H1 (cell line): ENCODE measurements around the gene KCTD20. TPM values are rescaled to one million over a fixed set of nuclear protein-coding genes. Genes with fewer than 3 reads are reported as not detected.

Experiments
- ATF2 ChIP-seq: IDR thresholded peaks from 2 replicates; pipeline ENCODE4 v1.6.1; 2012; ENCODE audit warnings: low read length, inconsistent platforms
- ATF3 ChIP-seq: IDR thresholded peaks from 2 replicates; pipeline ENCODE4 v1.6.1; 2011; ENCODE audit warnings: low read depth, mild to moderate bottlenecking, low read length; ENCODE audit not compliant: insufficient read depth
- BACH1 ChIP-seq: IDR thresholded peaks from 2 replicates; pipeline ENCODE4 v1.6.1; 2012; ENCODE audit warnings: low read length, improper control_type of control experiment
- BCL11A ChIP-seq, 2 experiments: IDR thresholded peaks; one replicate each; pipeline ENCODE4 v1.6.1; 2011; ENCODE audit warnings: low read depth in 2 of 2, low read length in 2 of 2, mild to moderate bottlenecking in 2 of 2
- BRCA1 ChIP-seq: IDR thresholded peaks from 2 replicates; pipeline ENCODE4 v1.6.1; 2012; ENCODE audit warnings: low read depth, low read length, improper control_type of control experiment
- CBX8 ChIP-seq: fragments of 300-800, 300-1000 bp; sonication (generic); IDR thresholded peaks from 2 replicates; pipeline ENCODE4 v1.7.1; 2016; ENCODE audit warnings: low read depth, low read length, borderline replicate concordance
- CHD1 ChIP-seq: IDR thresholded peaks from 2 replicates; pipeline ENCODE4 v1.6.1; 2012; ENCODE audit warnings: low read depth, low read length, improper control_type of control experiment
- CTCF ChIP-seq, 3 experiments: IDR thresholded peaks; 1 replicate in 2 of 3; 2 replicates in 1 of 3; pipeline versions ENCODE4 v1.5.1 to v1.6.1; 2011; ENCODE audit warnings: low read length in 3 of 3, mild to moderate bottlenecking in 3 of 3, inconsistent platforms in 2 of 3, low read depth in 1 of 3, moderate library complexity in 1 of 3; ENCODE audit not compliant: insufficient read depth in 1 of 3; ENCODE audit errors: control extremely low read depth in 1 of 3
- E2F6 ChIP-seq: IDR thresholded peaks from 2 replicates; pipeline ENCODE4 v1.6.1; 2012; ENCODE audit warnings: inconsistent platforms
- EZH2 ChIP-seq: fragments of 200-600 bp; sonication (generic); IDR thresholded peaks from 2 replicates; pipeline ENCODE4 v1.7.1; 2012; ENCODE audit warnings: low read depth, mild to moderate bottlenecking, moderate library complexity, low read length, inconsistent platforms; ENCODE audit not compliant: severe bottlenecking
- KDM1A ChIP-seq: fragments of 200-600, 300-600 bp; sonication (generic); IDR thresholded peaks from 2 replicates; pipeline ENCODE4 v1.7.1; 2016; ENCODE audit warnings: mild to moderate bottlenecking, low read length, borderline replicate concordance
- MAX ChIP-seq: IDR thresholded peaks from 2 replicates; pipeline ENCODE4 v1.6.1; 2012; ENCODE audit warnings: inconsistent platforms
- RBBP5 ChIP-seq: IDR thresholded peaks from 2 replicates; pipeline ENCODE4 v1.7.1; 2012; ENCODE audit warnings: low read depth, mild to moderate bottlenecking, inconsistent platforms, low read length, moderate library complexity, borderline replicate concordance
- RFX5 ChIP-seq: IDR thresholded peaks from 2 replicates; pipeline ENCODE4 v1.6.1; 2011; ENCODE audit warnings: low read depth, low read length, improper control_type of control experiment, borderline replicate concordance
- SP1 ChIP-seq: IDR thresholded peaks from 2 replicates; pipeline ENCODE4 v1.6.1; 2011; ENCODE audit warnings: low read depth, low read length
- TAF7 ChIP-seq: optimal IDR thresholded peaks from 2 replicates; pipeline ENCODE3; 2011; ENCODE audit warnings: low read depth, mild to moderate bottlenecking, inconsistent platforms, low read length, moderate library complexity, borderline replicate concordance
- polyA plus RNA-seq, 7 experiments: library from polyadenylated mRNA; depleted of rRNA in 3 of 7; stranded (reverse) in 5 of 7; unstranded in 2 of 7; fragments of >200 nt in 5 of 7; fragments of 200-250 nt in 2 of 7; gene quantifications; 1 replicate in 5 of 7; 2 replicates in 1 of 7; 4 replicates in 1 of 7; pipeline versions ENCODE4 v1.2.1 to v1.2.3, GENCODE V29; 2011 to 2013; ENCODE audit warnings: missing spikeins in 2 of 7, mixed read lengths in 2 of 7
- total RNA-seq: library from RNA; stranded (reverse); fragmentation: NEBNext Ultra II Directional; extraction: Animal tissue kit (Norgen Biotek cat#: 25700); gene quantifications from 2 replicates; pipeline ENCODE4 v1.2.1, GENCODE V29; 2021

Gene KCTD20
- total and polyA plus RNA-seq, 2 of the 8 experiments (the other 6 are each of a cell fraction or from before 2014, with no cell fraction given) = 10.1 to 26.2 TPM

- TF ChIP-seq ATF2 = no peak
- no peak for TF ChIP-seq ATF3
- no peak for TF ChIP-seq EZH2
- TF ChIP-seq BCL11A (IDR thresholded peaks at IDR 0.05; ENCODE audit: low read depth in 2 of 2, low read length in 2 of 2) = no peak
- TF ChIP-seq RFX5 = no peak
- TF ChIP-seq BACH1 = no peak
- 0 out of 2 replicates have a peak, but pooled peaks have one; percentile 1 for TF ChIP-seq RBBP5
- TF ChIP-seq E2F6 = no peak
- TF ChIP-seq CBX8 = no peak
- no peak for TF ChIP-seq BRCA1
- TF ChIP-seq TAF7 = no peak
- peak; percentile 32 to 43 (median 42) for TF ChIP-seq CTCF (IDR thresholded peaks at IDR 0.05; ENCODE audit: control extremely low read depth in 1 of 3, insufficient read depth in 1 of 3, low read depth in 1 of 3, low read length in 3 of 3)
- no peak for TF ChIP-seq MAX
- no peak for TF ChIP-seq SP1
- TF ChIP-seq CHD1 = no peak
- no peak for TF ChIP-seq KDM1A
Observed at GRCh38 chr6:36443471-36444428, 950 bp downstream of the KCTD20 start (continued).
